H1 (cell line): Measurements from ENCODE around the gene PPFIA2.

Source experiments
- CTCF ChIP-seq, 3 experiments: IDR thresholded peaks; 1 replicate in 2 of 3; 2 replicates in 1 of 3; pipeline versions ENCODE4 v1.5.1 to v1.6.1; 2011; ENCODE audit warnings: low read length in 3 of 3, mild to moderate bottlenecking in 3 of 3, inconsistent platforms in 2 of 3, low read depth in 1 of 3, moderate library complexity in 1 of 3; ENCODE audit not compliant: insufficient read depth in 1 of 3; ENCODE audit errors: control extremely low read depth in 1 of 3
- EZH2 ChIP-seq: fragments of 200-600 bp; sonication (generic); IDR thresholded peaks from 2 replicates; pipeline ENCODE4 v1.7.1; 2012; ENCODE audit warnings: low read depth, mild to moderate bottlenecking, moderate library complexity, low read length, inconsistent platforms; ENCODE audit not compliant: severe bottlenecking
- GABPA ChIP-seq: IDR thresholded peaks from 2 replicates; pipeline ENCODE4 v1.6.1; 2011; ENCODE audit warnings: mild to moderate bottlenecking, low read length, moderate library complexity, borderline replicate concordance; ENCODE audit not compliant: insufficient read depth
- POLR2A ChIP-seq, 2 experiments: IDR thresholded peaks; 1 replicate in 1 of 2; 2 replicates in 1 of 2; pipeline ENCODE4 v1.6.1; 2011; ENCODE audit warnings: low read depth in 2 of 2, low read length in 2 of 2, mild to moderate bottlenecking in 2 of 2; ENCODE audit errors: control extremely low read depth in 1 of 2
- TBP ChIP-seq: IDR thresholded peaks from 2 replicates; pipeline ENCODE4 v1.6.1; 2011; ENCODE audit warnings: low read depth, low read length, improper control_type of control experiment

- TF ChIP-seq CTCF (IDR thresholded peaks at IDR 0.05; ENCODE audit: control extremely low read depth in 1 of 3, insufficient read depth in 1 of 3, low read depth in 1 of 3, low read length in 3 of 3) (no peak), POLR2A (IDR thresholded peaks at IDR 0.05; ENCODE audit: control extremely low read depth in 1 of 2, low read depth in 2 of 2, low read length in 2 of 2) (no peak), TBP (no peak), EZH2 (no peak), GABPA (no peak)
Observed at GRCh38 chr12:81585787-81586186, 173.4 kb downstream of the PPFIA2 start.
